Measurements from ENCODE around the gene KATNB1.

DNA sequence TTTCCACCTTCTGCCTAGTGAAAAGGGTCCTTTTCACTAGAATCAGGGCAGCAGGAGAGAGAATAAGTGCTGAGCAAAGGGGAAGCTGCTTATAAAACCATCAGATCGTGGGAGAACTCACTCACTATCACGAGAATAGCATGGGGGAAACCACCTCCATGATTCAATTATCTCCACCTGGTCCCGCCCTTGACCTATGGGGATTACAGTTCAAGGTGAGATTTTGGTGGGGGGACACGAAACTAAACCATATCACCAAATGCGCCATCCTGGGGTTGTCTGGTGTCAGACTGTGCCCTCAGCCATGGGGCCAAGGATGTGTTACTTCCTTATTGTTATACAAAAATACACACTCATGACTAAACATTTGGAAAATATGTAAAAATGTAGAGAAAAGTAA lies 10.4 kb upstream of the KATNB1 start:
- TF ChIP-seq, protein P1, sequence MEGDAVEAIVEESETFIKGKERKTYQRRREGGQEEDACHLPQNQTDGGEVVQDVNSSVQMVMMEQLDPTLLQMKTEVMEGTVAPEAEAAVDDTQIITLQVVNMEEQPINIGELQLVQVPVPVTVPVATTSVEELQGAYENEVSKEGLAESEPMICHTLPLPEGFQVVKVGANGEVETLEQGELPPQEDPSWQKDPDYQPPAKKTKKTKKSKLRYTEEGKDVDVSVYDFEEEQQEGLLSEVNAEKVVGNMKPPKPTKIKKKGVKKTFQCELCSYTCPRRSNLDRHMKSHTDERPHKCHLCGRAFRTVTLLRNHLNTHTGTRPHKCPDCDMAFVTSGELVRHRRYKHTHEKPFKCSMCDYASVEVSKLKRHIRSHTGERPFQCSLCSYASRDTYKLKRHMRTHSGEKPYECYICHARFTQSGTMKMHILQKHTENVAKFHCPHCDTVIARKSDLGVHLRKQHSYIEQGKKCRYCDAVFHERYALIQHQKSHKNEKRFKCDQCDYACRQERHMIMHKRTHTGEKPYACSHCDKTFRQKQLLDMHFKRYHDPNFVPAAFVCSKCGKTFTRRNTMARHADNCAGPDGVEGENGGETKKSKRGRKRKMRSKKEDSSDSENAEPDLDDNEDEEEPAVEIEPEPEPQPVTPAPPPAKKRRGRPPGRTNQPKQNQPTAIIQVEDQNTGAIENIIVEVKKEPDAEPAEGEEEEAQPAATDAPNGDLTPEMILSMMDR (IDR thresholded peaks at IDR 0.05): no peak
- no peak for TF ChIP-seq POLR2AphosphoS5 (IDR thresholded peaks at IDR 0.05; ENCODE audit: low read depth, low read length)
- TF ChIP-seq SIN3A (IDR thresholded peaks at IDR 0.05; ENCODE audit: borderline replicate concordance, insufficient read depth, low read depth, low read length): no peak
